ENCODE data around the gene MRPL17. TPM values are rescaled to one million over a fixed set of nuclear protein-coding genes. Genes with fewer than 3 reads are reported as not detected.
A peak's percentile ranks its signal among the peaks of the same experiment; 100 is the strongest.

The MRPL17 gene
- total RNA-seq, 4 donors from 2014 or later, result 18.9 to 31.8 (median 26.1) TPM

DNA sequence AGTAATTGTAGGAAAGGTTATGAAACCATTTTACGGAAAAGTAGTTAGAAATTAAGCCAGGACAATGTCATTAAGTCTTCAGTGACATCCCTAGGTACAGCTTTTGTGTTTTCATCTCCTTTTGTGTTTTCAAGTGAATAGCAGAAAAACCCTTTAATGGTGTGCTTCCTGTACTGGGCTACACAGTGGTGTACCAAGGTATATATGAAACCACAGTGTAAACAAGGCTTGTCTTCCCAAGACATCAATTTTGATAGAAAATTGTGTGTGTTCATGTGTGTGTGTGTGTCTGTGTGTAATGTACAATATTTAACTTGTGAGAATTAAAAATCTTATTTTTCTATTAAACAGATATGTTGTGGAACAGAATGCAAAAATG, 8.9 kb downstream of the MRPL17 start:
- H3K27ac ChIP-seq, result peak overlapping the region in 1 of 4 donors; percentile 13
- 89 to 100% methylated on average over 1 of the region's 1 CpG for WGBS, 2 donors
- intact Hi-C loops (cut with DNase I), result loop anchor here (10.0 kb wide), 1 partner anchor 139 kb away; no protein-coding TSS in a partner anchor
- H3K4me1 ChIP-seq, result no peaks in the 10 kb centered on the region
- no peaks in the 10 kb centered on the region for H3K27me3 ChIP-seq
- no peak for TF ChIP-seq POLR2A (IDR thresholded peaks at IDR 0.05)
- TF ChIP-seq, protein P1, sequence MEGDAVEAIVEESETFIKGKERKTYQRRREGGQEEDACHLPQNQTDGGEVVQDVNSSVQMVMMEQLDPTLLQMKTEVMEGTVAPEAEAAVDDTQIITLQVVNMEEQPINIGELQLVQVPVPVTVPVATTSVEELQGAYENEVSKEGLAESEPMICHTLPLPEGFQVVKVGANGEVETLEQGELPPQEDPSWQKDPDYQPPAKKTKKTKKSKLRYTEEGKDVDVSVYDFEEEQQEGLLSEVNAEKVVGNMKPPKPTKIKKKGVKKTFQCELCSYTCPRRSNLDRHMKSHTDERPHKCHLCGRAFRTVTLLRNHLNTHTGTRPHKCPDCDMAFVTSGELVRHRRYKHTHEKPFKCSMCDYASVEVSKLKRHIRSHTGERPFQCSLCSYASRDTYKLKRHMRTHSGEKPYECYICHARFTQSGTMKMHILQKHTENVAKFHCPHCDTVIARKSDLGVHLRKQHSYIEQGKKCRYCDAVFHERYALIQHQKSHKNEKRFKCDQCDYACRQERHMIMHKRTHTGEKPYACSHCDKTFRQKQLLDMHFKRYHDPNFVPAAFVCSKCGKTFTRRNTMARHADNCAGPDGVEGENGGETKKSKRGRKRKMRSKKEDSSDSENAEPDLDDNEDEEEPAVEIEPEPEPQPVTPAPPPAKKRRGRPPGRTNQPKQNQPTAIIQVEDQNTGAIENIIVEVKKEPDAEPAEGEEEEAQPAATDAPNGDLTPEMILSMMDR (IDR thresholded peaks at IDR 0.05), result no peak
- no peak for DNase-seq
- H3K36me3 ChIP-seq, result peaks cover 0 to 3% (median 0%) of the 10 kb centered on the region in 3 donors
- H3K9me3 ChIP-seq, result no peaks in the 10 kb centered on the region
- no peak overlapping the region for H3K4me3 ChIP-seq

DNA sequence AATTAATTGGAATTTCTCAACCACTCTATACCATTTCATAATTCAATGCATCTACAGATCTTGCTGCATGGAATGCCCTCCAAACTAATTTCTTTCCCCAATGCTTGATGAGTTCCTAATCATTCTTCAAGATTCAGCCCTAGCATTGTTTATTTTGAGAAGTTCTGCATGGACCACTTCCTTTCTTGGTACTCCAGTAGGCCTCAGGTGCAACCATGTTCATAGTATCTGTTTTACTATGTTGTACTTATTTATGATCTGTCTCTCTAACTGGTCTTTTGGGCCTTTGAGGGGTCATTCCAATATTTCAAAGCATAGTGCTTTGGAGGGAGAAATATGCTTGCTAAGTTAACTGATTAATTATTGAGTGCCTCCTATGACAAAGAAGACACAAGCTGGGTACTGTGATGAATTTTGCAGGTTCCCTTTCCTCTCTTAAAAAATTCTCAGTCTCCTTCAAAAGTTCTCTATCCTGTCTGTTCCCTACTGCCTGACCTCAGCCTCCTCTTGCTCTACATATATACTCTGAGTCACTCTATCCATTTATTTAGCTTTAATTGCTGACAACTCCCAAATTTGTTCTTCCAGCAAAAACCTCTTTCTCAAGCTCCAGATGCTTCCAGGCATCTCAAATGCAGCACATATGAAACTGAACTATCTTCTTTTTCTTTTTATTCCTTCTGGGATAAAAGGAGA, 9.5 kb downstream of the MRPL17 start:
- intact Hi-C loops (cut with DNase I), result loop anchor here (10.0 kb wide), 1 partner anchor 139 kb away; no protein-coding TSS in a partner anchor
- no peak for TF ChIP-seq POLR2A (IDR thresholded peaks at IDR 0.05)
- TF ChIP-seq, protein P1 (IDR thresholded peaks at IDR 0.05), result no peak
- no peak overlapping the region for H3K27ac ChIP-seq

DNA sequence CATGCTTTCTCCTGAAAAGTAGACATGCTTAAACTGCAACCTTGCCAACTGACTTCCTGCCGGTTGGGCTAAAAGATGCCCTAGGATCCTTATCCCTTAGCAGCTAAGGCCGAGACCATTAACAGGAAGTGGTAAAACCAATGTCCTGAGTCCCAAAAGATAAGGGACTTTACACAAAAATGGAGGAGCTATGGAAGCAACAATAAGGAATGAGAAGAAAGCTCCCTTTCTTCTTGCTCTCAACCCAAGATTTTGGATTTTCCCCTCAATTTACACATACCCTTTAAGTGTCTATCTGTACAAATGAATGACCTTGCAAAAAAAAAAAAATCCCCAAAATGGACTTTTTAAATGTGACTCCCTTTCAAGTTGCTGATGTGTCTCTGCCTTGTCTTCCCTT, 11.1 kb downstream of the MRPL17 start:
- no peaks in the 10 kb centered on the region for H3K4me1 ChIP-seq
- intact Hi-C loops (cut with DNase I), result loop anchor here (10.0 kb wide), 1 partner anchor 137 kb away; no protein-coding TSS in a partner anchor
- 54 to 94% methylated on average over 2 of the region's 2 CpGs for WGBS, 2 donors
- H3K27ac ChIP-seq, result no peak overlapping the region
- DNase-seq, result no peak
- no peaks in the 10 kb centered on the region for H3K9me3 ChIP-seq
- H3K27me3 ChIP-seq, result no peaks in the 10 kb centered on the region
- no peak overlapping the region for H3K4me3 ChIP-seq
- TF ChIP-seq, protein P1 (IDR thresholded peaks at IDR 0.05), result no peak
- TF ChIP-seq POLR2A (IDR thresholded peaks at IDR 0.05), result no peak
- no peaks in the 10 kb centered on the region for H3K36me3 ChIP-seq

More for the DNA sequence above, 9.5 kb downstream of the MRPL17 start:
- Histone ChIP-seq H3K27me3 (no peaks in the 10 kb centered on the region), H3K4me1 (no peaks in the 10 kb centered on the region), H3K36me3 (no peaks in the 10 kb centered on the region), H3K4me3 (no peak overlapping the region), H3K9me3 (no peaks in the 10 kb centered on the region)
- DNase-seq, result no peak

DNA sequence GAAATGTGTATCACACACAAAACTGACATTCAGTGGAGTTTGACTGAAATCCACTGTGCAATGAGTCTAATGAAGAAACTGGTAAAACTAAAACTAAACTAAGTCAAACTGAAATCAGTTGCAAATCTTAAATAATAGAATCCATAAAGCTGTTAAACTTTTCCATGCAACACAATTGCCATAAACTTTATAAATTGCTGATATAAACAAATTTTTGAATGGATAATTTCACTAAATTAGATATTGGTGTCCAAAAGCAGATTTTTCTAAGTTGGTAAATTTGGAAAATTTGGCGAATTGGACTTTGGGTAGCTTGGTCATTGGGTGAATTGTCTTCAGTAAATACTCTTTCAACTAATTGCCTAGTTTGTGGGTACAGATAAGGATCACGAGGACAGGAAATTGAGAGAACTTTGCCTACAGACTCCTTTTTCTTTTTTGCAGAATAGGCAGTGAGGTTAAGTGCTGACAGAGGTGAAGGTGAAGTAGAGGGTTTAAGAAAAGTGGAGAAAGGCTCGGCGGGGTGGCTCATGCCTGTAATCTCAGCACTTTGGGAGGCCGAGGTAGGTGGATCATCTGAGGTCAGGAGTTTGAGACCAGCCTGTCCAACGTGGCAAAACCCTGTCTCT, 12.8 kb downstream of the MRPL17 start:
- intact Hi-C loops (cut with DNase I), result loop anchor here (10.0 kb wide), 1 partner anchor 136 kb away; no protein-coding TSS in a partner anchor
- H3K27ac ChIP-seq, result no peak overlapping the region
- H3K27me3 ChIP-seq, result no peaks in the 10 kb centered on the region
- H3K36me3 ChIP-seq, result no peaks in the 10 kb centered on the region
- no peaks in the 10 kb centered on the region for H3K9me3 ChIP-seq
- WGBS, 2 donors, result 76 to 77% methylated on average over 6 of the region's 6 CpGs
- no peak for TF ChIP-seq POLR2A (IDR thresholded peaks at IDR 0.05)
- TF ChIP-seq, protein P1 (IDR thresholded peaks at IDR 0.05), result no peak
- H3K4me3 ChIP-seq, result no peak overlapping the region
- H3K4me1 ChIP-seq, result no peaks in the 10 kb centered on the region
- no peak for DNase-seq

DNA sequence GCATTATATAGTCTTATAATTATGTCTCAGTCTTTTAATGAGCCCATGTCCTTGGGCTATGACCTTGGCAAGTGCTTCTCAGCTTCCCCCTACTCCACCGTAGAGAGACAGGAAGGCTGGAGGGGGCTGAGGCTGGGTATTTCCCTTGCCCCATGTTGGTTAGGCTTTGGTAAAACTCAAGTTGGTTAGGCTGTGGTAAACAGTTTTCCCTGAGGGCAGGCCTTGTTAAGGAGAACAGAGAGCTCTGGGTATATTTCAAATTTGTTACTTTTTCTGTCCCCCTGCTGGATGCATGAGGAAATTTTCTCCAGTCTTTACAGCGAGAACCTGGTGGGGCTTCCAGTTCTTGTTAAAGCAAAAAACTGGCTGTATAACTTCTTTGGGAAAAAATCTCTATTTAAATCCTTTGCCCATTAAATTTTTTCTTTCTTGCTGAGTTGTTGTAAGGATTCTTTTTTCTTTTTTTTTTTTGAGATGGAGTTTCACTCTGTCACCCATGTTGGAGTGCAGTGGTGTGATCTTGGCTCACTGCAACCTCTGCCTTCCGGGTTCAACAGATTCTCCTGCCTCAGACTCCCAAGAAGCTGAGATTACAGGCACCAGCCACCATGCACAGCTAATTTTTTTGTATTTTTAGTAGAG, 15.3 kb downstream of the MRPL17 start:
- no peak for TF ChIP-seq POLR2A (IDR thresholded peaks at IDR 0.05)
- TF ChIP-seq, protein P1 (IDR thresholded peaks at IDR 0.05), result peak; percentile 14 to 56 (median 46)
- intact Hi-C loops (cut with DNase I), result no loop called here
- Histone ChIP-seq H3K9me3 (no peaks in the 10 kb centered on the region), H3K27me3 (no peaks in the 10 kb centered on the region), H3K27ac (no peak overlapping the region), H3K4me3 (no peak overlapping the region), H3K36me3 (no peaks in the 10 kb centered on the region), H3K4me1 (no peaks in the 10 kb centered on the region)
- 67 to 70% methylated on average over 3 of the region's 3 CpGs for WGBS, 2 donors
- DNase-seq, result no peak

Measured in esophagus squamous epithelium (tissue), 5 donors.